Measurements from ENCODE around the gene BZW2.

The BZW2 gene

GRCh38 chr7:16645593-16646471, at the start of gene BZW2, which contains the start of gene ANKMY2:
BZW2 (plus strand) TSS chr7:16646181; CDS start chr7:16665444, 19,263 bp downstream.
ANKMY2 (minus strand) TSS chr7:16645754; CDS start chr7:16645573, 181 bp downstream.
- DNase-seq (ENCODE audit: low read depth), result peak; percentile 94

GRCh38 chr7:16598015-16598414, 48.0 kb upstream of the BZW2 start:
- DNase-seq (ENCODE audit: low read depth), result no peak

DNA sequence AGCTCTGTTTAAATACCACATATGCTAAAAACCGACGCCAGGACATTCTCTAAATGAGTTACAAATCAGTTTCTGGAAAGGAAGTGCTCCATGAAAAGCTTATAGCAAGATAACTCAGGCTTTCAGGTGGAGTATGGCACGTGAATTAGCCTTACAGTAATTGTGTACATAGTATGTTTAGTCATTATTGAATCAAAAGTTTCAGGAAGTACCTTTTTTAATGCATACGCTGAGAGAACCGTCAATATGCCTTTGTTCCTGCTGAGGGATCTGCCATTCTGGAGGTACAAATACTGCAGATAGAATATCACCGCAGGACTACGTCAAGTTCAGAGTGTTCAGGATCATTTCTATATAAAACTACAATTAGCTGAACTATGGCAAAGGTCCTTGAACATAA, 46.1 kb upstream of the BZW2 start:
- DNase-seq (ENCODE audit: low read depth), result no peak

DNA sequence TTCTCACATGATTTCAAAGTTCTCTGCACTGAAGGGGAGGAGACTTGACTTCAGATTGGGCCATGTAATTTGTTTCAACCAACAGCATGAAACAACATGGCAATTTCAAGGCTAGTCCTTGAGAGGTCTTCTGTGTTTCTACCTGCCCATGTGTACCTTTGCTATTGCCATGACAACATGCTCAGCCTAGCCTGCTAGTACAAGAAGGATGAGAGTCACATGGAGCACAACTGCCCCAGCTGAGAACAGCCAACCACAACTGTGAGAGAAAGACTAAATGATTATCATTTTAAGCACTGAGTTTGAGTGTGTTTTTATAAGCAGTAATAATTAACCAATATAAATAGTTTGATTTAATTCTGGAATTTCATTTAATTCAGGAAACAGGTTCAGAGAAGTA, 42.3 kb upstream of the BZW2 start:
- DNase-seq (ENCODE audit: low read depth), result no peak

- DNase-seq (ENCODE audit: low read depth), result no peak
Measured at GRCh38 chr7:16604054-16604453, 41.9 kb upstream of the BZW2 start.

DNA sequence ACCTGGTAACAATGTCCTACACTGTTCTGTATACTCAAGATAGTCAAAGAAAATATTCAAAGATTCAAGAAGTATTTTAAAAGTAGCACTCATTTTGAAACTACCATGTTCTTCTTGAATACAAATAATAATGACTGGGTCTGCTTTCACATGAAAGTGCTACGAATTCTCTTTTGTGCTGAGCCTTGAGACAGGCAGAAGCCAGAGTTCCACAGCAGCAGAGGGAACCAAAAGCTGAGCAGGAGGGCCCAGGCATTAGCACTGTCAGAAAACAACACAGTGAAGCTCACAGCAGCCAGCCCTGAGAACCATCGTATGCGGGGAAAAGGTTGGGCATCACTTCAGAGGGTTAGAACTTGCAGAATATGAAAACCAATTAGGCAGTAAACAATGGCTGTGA, 39.3 kb upstream of the BZW2 start:
- DNase-seq (ENCODE audit: low read depth), result no peak

DNA sequence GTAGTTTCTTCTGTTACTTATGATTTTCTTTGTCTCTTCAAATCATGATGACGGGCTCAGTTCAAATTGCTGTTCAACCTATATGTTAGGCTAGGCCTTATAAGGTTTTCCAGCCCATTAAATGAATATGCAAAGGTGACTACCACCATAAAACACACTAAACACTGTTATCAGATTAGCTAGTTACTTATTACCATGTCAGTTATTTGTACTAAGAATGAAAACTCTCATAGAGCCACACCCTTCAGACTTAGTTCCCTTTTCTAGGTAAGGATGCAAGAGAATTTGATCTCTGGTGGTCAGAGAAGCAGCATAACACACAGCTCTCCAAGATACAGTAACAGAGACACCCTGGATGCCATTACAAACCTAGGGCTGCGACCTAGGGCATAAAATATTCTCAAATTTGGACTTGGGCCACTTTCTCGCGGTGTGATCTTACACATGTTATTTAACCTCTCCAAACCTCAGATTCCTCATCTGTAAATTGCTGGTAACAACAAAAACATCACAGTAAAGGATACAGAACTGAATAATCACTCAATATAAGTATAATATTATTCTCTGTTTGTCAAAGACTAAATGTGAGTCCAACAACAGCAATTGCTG, 36.0 kb upstream of the BZW2 start:
- no peak for DNase-seq (ENCODE audit: low read depth)

DNA sequence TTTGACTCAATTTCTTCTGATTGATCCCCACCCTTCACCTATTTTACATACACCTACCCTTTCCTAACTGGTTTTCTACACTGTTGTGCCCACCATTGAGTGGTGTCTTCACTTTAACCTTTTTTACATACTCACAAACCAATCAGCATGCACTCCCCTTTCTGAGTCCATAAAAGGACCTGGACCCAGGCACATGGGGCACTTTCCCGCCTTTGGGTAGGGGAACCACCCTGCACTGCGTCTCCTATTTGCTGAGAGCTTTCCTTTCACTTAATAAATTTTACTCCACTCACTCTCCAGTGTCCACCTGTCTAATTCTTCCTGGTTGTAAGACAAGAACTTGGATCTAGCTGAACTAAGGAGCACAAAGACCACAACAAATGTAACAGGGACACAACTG, 34.3 kb upstream of the BZW2 start:
- DNase-seq (ENCODE audit: low read depth), result no peak

DNA sequence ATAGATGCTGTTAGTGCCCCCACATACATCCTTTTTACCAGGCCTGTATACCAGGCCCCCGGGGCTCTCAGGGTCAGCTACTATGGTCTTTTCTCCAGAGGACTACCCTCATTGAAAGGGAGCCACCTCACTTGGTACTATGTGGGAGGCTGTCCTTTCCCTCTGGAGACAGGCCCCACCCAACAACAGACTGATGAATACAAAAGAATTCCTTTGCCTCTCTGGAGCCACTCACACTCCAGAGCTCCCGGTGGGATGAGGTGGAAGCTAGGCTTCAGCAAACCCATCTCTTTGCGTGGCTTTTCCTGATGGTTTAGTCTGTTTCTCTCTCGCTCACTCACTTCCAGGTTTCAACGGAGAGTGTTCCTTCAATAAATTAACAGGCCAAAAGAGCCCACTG, 30.8 kb upstream of the BZW2 start:
- no peak for DNase-seq (ENCODE audit: low read depth)

DNA sequence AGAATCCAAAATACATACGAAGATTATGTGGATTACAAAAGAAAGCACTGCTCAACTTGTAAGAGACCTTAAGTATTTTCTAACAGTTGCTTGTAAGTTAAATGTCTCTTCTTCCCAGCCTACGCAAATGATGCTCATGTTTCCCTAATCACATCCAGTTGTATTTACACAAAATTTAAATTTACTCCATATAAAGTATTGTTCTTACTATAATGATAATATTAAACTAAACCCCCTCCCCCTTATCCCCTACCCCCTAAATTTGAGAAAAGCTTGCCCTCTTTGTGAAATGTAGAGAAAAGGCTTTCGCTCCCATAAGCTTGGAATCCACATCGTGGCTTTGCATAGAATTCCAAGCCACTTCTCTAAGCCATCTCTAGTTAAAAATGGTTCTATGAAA, 29.9 kb upstream of the BZW2 start:
- no peak for DNase-seq (ENCODE audit: low read depth)

DNA sequence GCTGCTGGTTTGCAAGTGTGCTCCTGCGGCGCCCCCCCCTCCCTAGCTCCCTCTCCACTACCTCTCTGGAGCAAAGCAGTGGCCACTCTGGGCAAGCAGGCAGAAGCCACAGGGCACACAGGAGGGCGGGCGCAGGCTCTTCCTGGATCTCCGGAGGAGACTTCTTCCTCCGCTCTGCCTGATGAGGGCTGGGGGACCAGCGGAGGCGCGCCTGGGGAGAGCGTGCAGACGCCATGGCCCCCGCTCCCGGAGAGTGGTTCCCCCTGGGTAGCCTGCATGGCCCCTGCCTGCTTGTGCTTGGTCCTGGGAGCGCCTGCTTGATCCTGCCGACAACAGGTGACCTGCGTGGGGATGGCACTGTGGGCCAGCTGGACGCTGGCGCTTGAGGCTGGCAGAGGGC, 29.4 kb upstream of the BZW2 start:
- no peak for DNase-seq (ENCODE audit: low read depth)

GRCh38 chr7:16619979-16620408, 26.0 kb upstream of the BZW2 start:
- DNase-seq (ENCODE audit: low read depth), result no peak

- no peak for DNase-seq (ENCODE audit: low read depth)
Measured at GRCh38 chr7:16626388-16626787, 19.6 kb upstream of the BZW2 start.

- DNase-seq (ENCODE audit: low read depth), result no peak
Measured at GRCh38 chr7:16627236-16627635, 18.7 kb upstream of the BZW2 start.

GRCh38 chr7:16630654-16631053, 15.3 kb upstream of the BZW2 start:
- DNase-seq (ENCODE audit: low read depth), result no peak

GRCh38 chr7:16634271-16634738, 11.7 kb upstream of the BZW2 start:
- no peak for DNase-seq (ENCODE audit: low read depth)

- DNase-seq (ENCODE audit: low read depth), result peak; percentile 64
Measured at GRCh38 chr7:16636555-16637101, 9.4 kb upstream of the BZW2 start.

DNA sequence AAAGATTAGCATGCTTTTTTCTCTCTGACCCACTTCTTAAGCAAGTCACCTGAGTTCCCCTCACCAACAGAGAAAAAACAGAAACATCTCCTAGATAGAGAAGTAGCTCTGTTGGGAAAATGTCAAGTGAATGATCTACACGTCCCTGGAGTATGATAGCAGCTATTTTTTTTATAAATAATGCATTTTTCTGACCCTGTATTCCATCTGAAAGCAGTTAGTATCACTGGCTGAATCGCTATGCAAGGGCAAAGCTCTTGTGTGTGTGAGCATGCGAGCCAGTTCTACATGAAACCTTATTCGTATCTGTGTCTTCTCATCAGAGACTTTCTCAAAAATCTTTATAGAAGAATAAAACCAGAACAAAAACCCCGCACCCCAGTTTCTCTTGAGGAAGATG, 8.6 kb upstream of the BZW2 start:
- no peak for DNase-seq (ENCODE audit: low read depth)

DNA sequence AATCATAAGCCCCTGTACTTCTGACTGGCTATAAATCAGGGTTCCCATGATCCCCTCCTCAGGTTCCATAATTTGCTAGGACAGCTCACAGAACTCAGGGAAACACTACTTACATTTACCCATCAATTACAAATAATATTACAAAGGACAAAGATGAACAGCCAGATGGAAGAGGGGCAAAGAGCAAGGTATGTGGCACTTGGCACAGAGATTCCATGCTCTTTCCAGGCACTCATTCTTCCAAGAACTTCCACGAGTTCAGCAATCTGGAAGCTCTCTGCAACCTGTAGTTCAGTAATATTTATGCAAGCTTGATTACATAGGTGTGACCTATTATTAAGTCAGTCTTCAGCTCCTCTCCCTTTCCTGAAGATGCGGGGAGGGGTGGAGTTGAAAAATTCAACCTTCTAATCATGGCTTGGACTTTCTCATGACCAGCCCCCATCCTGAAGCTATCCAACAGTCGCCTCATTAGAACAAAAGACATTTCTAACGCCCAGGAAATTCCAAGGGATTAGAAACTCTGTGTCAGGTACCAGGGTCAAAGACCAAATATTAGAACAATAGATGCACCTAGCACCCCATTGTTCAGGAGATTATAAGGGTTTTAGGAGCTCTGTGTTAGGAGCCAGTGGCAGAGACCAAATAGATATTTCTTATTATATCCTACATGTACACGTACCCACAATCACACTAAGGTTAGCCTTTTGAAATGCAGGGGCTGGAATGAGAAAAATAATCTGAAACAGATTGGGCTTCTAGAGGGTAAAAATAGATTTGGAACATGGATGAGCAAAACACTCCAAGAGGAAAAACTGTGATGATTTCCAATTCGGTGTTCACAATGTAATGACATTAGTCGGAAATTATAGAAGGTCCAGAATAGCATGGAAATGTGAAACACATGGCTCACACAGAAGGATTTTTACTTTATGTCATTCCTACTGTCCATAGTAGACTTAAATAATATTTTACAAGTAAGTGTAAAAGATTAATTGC, 7.4 kb upstream of the BZW2 start:
- no peak for DNase-seq (ENCODE audit: low read depth)

DNA sequence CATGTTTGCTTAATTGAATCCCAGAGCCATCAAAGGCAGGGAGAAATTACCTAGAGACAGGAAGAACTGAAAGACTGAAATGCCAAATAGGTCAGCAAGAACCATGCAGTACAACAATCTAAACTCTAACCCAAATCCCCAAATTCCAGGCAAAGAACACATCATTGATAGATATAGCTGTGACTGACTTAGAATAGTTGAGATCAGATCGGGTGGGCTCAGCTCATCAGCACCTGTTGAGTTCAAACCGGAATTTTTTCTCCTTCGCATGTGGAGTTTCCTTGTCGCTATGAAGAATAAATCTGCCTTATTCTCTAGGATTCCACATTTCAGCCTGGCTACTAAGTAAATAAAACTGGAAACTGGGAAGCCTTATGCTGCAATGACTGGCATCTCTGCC, 1.8 kb upstream of the BZW2 start:
- DNase-seq (ENCODE audit: low read depth), result no peak

GRCh38 chr7:16644636-16645592, 1.1 kb upstream of the BZW2 start:
- no peak for DNase-seq (ENCODE audit: low read depth)
